ENCODE data around the gene RBM44. TPM values are rescaled to one million over a fixed set of nuclear protein-coding genes. Genes with fewer than 3 reads are reported as not detected.
"Not testable (repeated sequence)": the region's sequence is repeated elsewhere in the genome, so short reads cannot be mapped to it uniquely, and the experiment has no call there.

The RBM44 gene
- total RNA-seq, 1 experiment from 2014 or later: 0.95 TPM

DNA sequence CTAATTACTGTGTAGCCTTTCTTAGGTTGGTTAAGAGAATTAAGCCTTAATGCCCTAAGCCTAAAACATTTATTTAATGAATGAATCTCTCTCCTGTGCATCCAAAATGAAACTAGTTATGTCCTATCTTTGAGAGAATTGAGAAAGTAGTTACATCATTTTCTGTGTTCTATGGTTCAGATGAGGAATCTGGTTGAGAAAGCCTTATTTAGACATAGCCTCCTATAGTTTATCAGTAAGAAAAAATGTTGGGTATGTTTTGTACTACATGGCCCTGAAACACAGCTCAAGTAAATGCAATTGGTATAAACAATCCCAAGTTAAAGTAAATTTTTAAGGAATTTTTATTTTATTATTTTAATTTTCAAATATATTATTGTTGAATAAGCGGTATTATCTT, 35.0 kb downstream of the RBM44 start:
- no peaks in the 10 kb centered on the region for H3K36me3 ChIP-seq (ENCODE audit: insufficient read depth, low read length, poor library complexity, severe bottlenecking)
- H3K4me3 ChIP-seq (ENCODE audit: low read depth, low read length, poor library complexity, severe bottlenecking): no peak overlapping the region
- no TSS peak for BruUV-seq (replicated peaks)
- H3K27ac ChIP-seq (ENCODE audit: low read depth, low read length, poor library complexity, severe bottlenecking): no peak overlapping the region
- CTCF ChIA-PET: no interaction called here
- H3K9me3 ChIP-seq (ENCODE audit: low read depth, low read length, poor library complexity, severe bottlenecking): no peaks in the 10 kb centered on the region
- no peaks in the 10 kb centered on the region for H3K27me3 ChIP-seq (replicated peaks; ENCODE audit: insufficient read depth, low read depth, low read length, poor library complexity)
- POLR2A ChIA-PET (ENCODE audit: low non-redundant PET): no interaction called here
- intact Hi-C loops (cut with micrococcal nuclease; ENCODE audit: unreplicated experiment): no loop called here
- no peak for DNase-seq (ENCODE audit: low spot score)
- TF ChIP-seq, protein P1, sequence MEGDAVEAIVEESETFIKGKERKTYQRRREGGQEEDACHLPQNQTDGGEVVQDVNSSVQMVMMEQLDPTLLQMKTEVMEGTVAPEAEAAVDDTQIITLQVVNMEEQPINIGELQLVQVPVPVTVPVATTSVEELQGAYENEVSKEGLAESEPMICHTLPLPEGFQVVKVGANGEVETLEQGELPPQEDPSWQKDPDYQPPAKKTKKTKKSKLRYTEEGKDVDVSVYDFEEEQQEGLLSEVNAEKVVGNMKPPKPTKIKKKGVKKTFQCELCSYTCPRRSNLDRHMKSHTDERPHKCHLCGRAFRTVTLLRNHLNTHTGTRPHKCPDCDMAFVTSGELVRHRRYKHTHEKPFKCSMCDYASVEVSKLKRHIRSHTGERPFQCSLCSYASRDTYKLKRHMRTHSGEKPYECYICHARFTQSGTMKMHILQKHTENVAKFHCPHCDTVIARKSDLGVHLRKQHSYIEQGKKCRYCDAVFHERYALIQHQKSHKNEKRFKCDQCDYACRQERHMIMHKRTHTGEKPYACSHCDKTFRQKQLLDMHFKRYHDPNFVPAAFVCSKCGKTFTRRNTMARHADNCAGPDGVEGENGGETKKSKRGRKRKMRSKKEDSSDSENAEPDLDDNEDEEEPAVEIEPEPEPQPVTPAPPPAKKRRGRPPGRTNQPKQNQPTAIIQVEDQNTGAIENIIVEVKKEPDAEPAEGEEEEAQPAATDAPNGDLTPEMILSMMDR (conservative IDR thresholded peaks at IDR 0.05; ENCODE audit: low read depth, low read length): no peak
- TF ChIP-seq EZH2 (IDR thresholded peaks at IDR 0.05; ENCODE audit: borderline replicate concordance, low read depth, low read length, poor library complexity, severe bottlenecking): no peak
- no peaks in the 10 kb centered on the region for H3K4me1 ChIP-seq (ENCODE audit: insufficient read depth, low read length, poor library complexity, severe bottlenecking)

- TF ChIP-seq, protein P1 (conservative IDR thresholded peaks at IDR 0.05; ENCODE audit: low read depth, low read length): no peak
- TF ChIP-seq EZH2 (IDR thresholded peaks at IDR 0.05; ENCODE audit: borderline replicate concordance, low read depth, low read length, poor library complexity, severe bottlenecking): no peak
- Histone ChIP-seq H3K27me3 (replicated peaks; ENCODE audit: insufficient read depth, low read depth, low read length, poor library complexity) (no peaks in the 10 kb centered on the region), H3K36me3 (ENCODE audit: insufficient read depth, low read length, poor library complexity, severe bottlenecking) (no peaks in the 10 kb centered on the region), H3K9me3 (ENCODE audit: low read depth, low read length, poor library complexity, severe bottlenecking) (no peaks in the 10 kb centered on the region), H3K4me1 (ENCODE audit: insufficient read depth, low read length, poor library complexity, severe bottlenecking) (no peaks in the 10 kb centered on the region), H3K27ac (ENCODE audit: low read depth, low read length, poor library complexity, severe bottlenecking) (no peak overlapping the region), H3K4me3 (ENCODE audit: low read depth, low read length, poor library complexity, severe bottlenecking) (no peak overlapping the region)
- intact Hi-C loops (cut with micrococcal nuclease; ENCODE audit: unreplicated experiment): no loop called here
- ChIA-PET CTCF (no interaction called here), POLR2A (ENCODE audit: low non-redundant PET) (no interaction called here)
- BruUV-seq (replicated peaks): no TSS peak
- DNase-seq (ENCODE audit: low spot score): no peak
Measured at GRCh38 chr2:237835372-237835771, 36.8 kb downstream of the RBM44 start.

GRCh38 chr2:237841051-237841450, 42.5 kb downstream of the RBM44 start:
- H3K27ac ChIP-seq (ENCODE audit: low read depth, low read length, poor library complexity, severe bottlenecking): no peak overlapping the region
- TF ChIP-seq EZH2 (IDR thresholded peaks at IDR 0.05; ENCODE audit: borderline replicate concordance, low read depth, low read length, poor library complexity, severe bottlenecking): no peak
- H3K27me3 ChIP-seq (replicated peaks; ENCODE audit: insufficient read depth, low read depth, low read length, poor library complexity): no peaks in the 10 kb centered on the region
- no peaks in the 10 kb centered on the region for H3K36me3 ChIP-seq (ENCODE audit: insufficient read depth, low read length, poor library complexity, severe bottlenecking)
- H3K4me1 ChIP-seq (ENCODE audit: insufficient read depth, low read length, poor library complexity, severe bottlenecking): no peaks in the 10 kb centered on the region
- BruUV-seq (replicated peaks): no TSS peak
- intact Hi-C loops (cut with micrococcal nuclease; ENCODE audit: unreplicated experiment): no loop called here
- no peaks in the 10 kb centered on the region for H3K9me3 ChIP-seq (ENCODE audit: low read depth, low read length, poor library complexity, severe bottlenecking)
- no peak for DNase-seq (ENCODE audit: low spot score)
- ChIA-PET CTCF (no interaction called here), POLR2A (ENCODE audit: low non-redundant PET) (no interaction called here)
- H3K4me3 ChIP-seq (ENCODE audit: low read depth, low read length, poor library complexity, severe bottlenecking): no peak overlapping the region

DNA sequence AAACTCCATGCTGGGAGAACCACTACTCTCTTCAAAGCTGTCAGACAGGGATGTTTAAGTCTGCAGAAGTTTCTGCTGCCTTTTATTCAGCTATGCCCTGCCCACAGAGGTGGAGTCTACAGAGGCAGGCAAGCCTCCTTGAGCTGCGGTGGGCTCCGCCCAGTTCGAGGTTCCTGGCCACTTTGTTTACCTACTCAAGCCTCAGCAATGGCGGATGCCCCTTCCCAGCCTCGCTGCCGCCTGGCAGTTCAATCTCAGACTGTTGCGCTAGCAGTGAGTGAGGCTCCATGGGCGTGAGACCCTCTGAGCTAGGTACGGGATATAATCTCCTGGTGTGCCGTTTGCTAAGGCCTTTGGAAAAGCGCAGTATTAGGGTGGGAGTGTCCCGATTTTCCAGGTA, 50.4 kb downstream of the RBM44 start:
- H3K36me3 ChIP-seq (ENCODE audit: insufficient read depth, low read length, poor library complexity, severe bottlenecking); DNase-seq (ENCODE audit: low spot score); H3K27ac ChIP-seq (ENCODE audit: low read depth, low read length, poor library complexity, severe bottlenecking); intact Hi-C loops (cut with micrococcal nuclease; ENCODE audit: unreplicated experiment); H3K9me3 ChIP-seq (ENCODE audit: low read depth, low read length, poor library complexity, severe bottlenecking); H3K4me1 ChIP-seq (ENCODE audit: insufficient read depth, low read length, poor library complexity, severe bottlenecking); H3K4me3 ChIP-seq (ENCODE audit: low read depth, low read length, poor library complexity, severe bottlenecking); CTCF ChIA-PET; BruUV-seq (replicated peaks); POLR2A ChIA-PET (ENCODE audit: low non-redundant PET); H3K27me3 ChIP-seq (replicated peaks; ENCODE audit: insufficient read depth, low read depth, low read length, poor library complexity): not testable (repeated sequence)
